GM23248 (cell line): Measurements from ENCODE around the gene SUPT3H. TPM values are rescaled to one million over a fixed set of nuclear protein-coding genes. Genes with fewer than 3 reads are reported as not detected.
A peak's percentile ranks its signal among the peaks of the same experiment; 100 is the strongest.

Experiments
- DNase-seq: peaks from one replicate; pipeline ENCODE4 v3.0.0-alpha.2; 2015
- H2AFZ ChIP-seq: fragments of 200-600 bp; sonication (generic); 2 replicates; pipeline ENCODE4 v1.6.1; 2016; ENCODE audit warnings: antibody characterized with exemption
- H3F3A ChIP-seq: fragments of 200-600 bp; sonication (generic); 2 replicates; pipeline ENCODE4 v1.6.1; 2016; ENCODE audit warnings: mild to moderate bottlenecking, antibody characterized with exemption, mixed run types; ENCODE audit not compliant: insufficient read depth
- H3K27ac ChIP-seq: fragments of 200-600 bp; sonication (generic); 2 replicates; pipeline ENCODE4 v1.5.1; 2016; ENCODE audit warnings: mild to moderate bottlenecking
- H3K27me3 ChIP-seq: fragments of 200-600 bp; sonication (generic); replicated peaks from 2 replicates; pipeline ENCODE4 v1.6.1; 2016; ENCODE audit warnings: mild to moderate bottlenecking; ENCODE audit not compliant: insufficient read depth
- H3K36me3 ChIP-seq: fragments of 200-600 bp; sonication (generic); 2 replicates; pipeline ENCODE4 v1.6.1; 2016; ENCODE audit warnings: low read depth, mild to moderate bottlenecking
- H3K4me1 ChIP-seq: fragments of 200-600 bp; sonication (generic); 2 replicates; pipeline ENCODE4 v1.6.1; 2016; ENCODE audit warnings: mild to moderate bottlenecking; ENCODE audit not compliant: insufficient read depth
- H3K4me2 ChIP-seq: fragments of 200-600 bp; sonication (generic); one replicate; pipeline ENCODE4 v1.6.1; 2016; ENCODE audit warnings: mild to moderate bottlenecking; ENCODE audit not compliant: unreplicated experiment
- H3K4me3 ChIP-seq: fragments of 200-600 bp; sonication (generic); 2 replicates; pipeline ENCODE4 v1.5.1; 2016; ENCODE audit warnings: mild to moderate bottlenecking
- H3K79me2 ChIP-seq: fragments of 200-600 bp; sonication (generic); 2 replicates; pipeline ENCODE4 v1.6.1; 2016; ENCODE audit warnings: mild to moderate bottlenecking; ENCODE audit not compliant: insufficient read depth
- H3K9ac ChIP-seq: fragments of 200-600 bp; sonication (generic); 2 replicates; pipeline ENCODE4 v1.6.1; 2016; ENCODE audit warnings: mild to moderate bottlenecking
- H3K9me2 ChIP-seq: fragments of 200-600 bp; sonication (generic); 2 replicates; pipeline ENCODE4 v1.6.1; 2016; ENCODE audit warnings: mixed run types, mild to moderate bottlenecking, moderate library complexity; ENCODE audit not compliant: insufficient read depth
- H3K9me3 ChIP-seq: fragments of 200-600 bp; sonication (generic); one replicate; pipeline ENCODE4 v1.6.1; 2017; ENCODE audit warnings: low read depth
- H4K20me1 ChIP-seq: fragments of 200-600 bp; sonication (generic); 2 replicates; pipeline ENCODE4 v1.6.0; 2016; ENCODE audit not compliant: insufficient read depth
- EZH2 ChIP-seq: fragments of 200-600 bp; sonication (generic); IDR thresholded peaks from 2 replicates; pipeline ENCODE4 v1.6.1; 2018; ENCODE audit warnings: antibody characterized with exemption, mild to moderate bottlenecking; ENCODE audit not compliant: insufficient read depth, poor library complexity, severe bottlenecking
- EZH2phosphoT487 ChIP-seq: fragments of 200-600 bp; sonication (generic); IDR thresholded peaks from 2 replicates; pipeline ENCODE4 v1.6.1; 2018; ENCODE audit warnings: antibody characterized with exemption, moderate library complexity, mild to moderate bottlenecking, low read depth; ENCODE audit not compliant: insufficient read depth
- WGBS, 2 experiments: methylation state at CpG; one replicate each; pipeline ENCODE4 v1.1.6; 2015 to 2017; ENCODE audit warnings: low lambda C conversion rate in 2 of 2, low coverage in 1 of 2; ENCODE audit errors: missing lambda C conversion rate in 2 of 2; 5-methylcytosine and 5-hydroxymethylcytosine counted together
- in situ Hi-C: fragments of 300-500 bp; cut with MboI; formaldehyde crosslinking; loops from 2 replicates; pipeline ENCODE4 v1.15.0; 2020
- polyA plus RNA-seq: library from polyadenylated mRNA; unstranded; fragments of >200 nt; fragmentation: Nextera tagmentation; extraction: Ambion mirVana; gene quantifications from 2 replicates; pipeline ENCODE4 v1.2.1, GENCODE V29; 2016
- total RNA-seq: library from RNA; depleted of rRNA; stranded (reverse); fragments of >200 nt; shearing (Covaris generic); gene quantifications from 2 replicates; pipeline ENCODE4 v1.2.3, GENCODE V29; 2014

The SUPT3H gene
- total and polyA plus RNA-seq, 2 experiments from 2014 or later: 9.3 to 12.4 TPM

DNA sequence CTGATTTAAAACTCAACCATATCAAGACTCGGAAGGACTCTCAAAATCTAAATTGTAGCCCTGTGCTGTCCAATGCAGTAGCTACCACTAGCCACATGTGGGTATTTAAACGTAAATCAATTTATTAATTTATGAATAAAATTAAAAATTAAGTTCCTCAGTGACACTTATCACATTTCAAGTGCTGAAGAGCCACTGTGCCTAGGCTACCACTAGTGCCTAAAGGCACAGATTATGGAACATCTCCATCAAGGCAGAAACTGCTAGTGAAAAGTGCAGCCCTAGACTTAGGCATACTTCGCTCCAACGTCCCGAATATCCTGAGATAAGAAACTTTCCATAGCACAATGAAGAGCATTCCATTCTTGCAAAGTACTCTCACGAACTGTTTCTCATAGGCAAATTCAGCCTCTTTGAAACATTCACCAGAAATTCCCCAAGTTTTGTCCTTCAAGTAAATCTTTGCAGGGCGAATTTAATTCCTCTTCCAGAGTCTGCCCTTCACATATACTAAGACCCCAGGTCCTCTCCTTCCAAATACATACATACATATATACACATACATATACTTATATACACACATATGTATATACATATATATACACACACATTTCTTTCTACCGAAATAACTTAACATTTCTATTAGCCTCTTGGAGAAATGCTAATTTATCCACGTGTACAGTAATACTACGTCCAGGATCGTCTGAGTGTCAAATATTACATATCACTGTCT lies 1.3 kb downstream of the SUPT3H start:
- Histone ChIP-seq H3F3A (peaks cover 5% of the 10 kb centered on the region; the same call in 1 of the 2 replicates), H3K4me1 (peaks cover 22% of the 10 kb centered on the region), H3K4me3 (peak overlapping the region; percentile 86), H3K9me2 (no peaks in the 10 kb centered on the region), H3K27ac (peak overlapping the region; percentile 91), H3K4me2 (peak overlapping the region; percentile 88), H4K20me1 (no peaks in the 10 kb centered on the region), H2AFZ (peak overlapping the region; percentile 87), H3K36me3 (no peaks in the 10 kb centered on the region), H3K9me3 (no peaks in the 10 kb centered on the region), H3K27me3 (no peaks in the 10 kb centered on the region), H3K79me2 (peaks cover 44% of the 10 kb centered on the region), H3K9ac (peak overlapping the region; percentile 94)
- DNase-seq: peak; percentile 74
- WGBS, 2 experiments: 17 to 19% methylated on average over 11 of the region's 11 CpGs
- TF ChIP-seq EZH2 (no peak), EZH2phosphoT487 (no peak)
- in situ Hi-C loops: no loop called here

DNA sequence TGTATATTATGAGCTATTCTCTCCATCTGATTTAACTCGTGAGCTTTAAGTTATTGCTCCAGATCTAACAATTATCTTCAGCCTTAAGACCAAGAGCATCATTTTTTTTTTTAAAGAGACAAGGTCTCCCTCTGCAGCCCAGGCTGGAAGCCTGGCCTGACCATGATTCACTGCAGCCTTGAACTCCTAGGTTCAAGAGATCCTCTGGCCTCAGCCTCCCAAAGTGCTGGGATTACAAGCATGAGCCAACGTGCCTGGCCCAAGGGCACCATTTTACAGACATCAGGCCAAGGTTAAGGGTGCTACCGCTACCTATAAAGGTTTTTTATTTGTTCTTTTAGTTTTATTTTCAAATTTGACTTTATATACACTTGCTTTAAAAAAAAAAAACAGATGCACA lies 2.3 kb downstream of the SUPT3H start:
- in situ Hi-C loops: no loop called here
- no peak overlapping the region for H3K4me3 ChIP-seq
- H3F3A ChIP-seq: peaks cover 5% of the 10 kb centered on the region; the same call in 1 of the 2 replicates
- H3K9me3 ChIP-seq: no peaks in the 10 kb centered on the region
- TF ChIP-seq EZH2phosphoT487 (no peak), EZH2 (no peak)
- H3K9ac ChIP-seq: no peak overlapping the region
- no peaks in the 10 kb centered on the region for H3K9me2 ChIP-seq
- H3K36me3 ChIP-seq: no peaks in the 10 kb centered on the region
- H3K79me2 ChIP-seq: peaks cover 44% of the 10 kb centered on the region
- H3K27me3 ChIP-seq: no peaks in the 10 kb centered on the region
- peaks cover 22% of the 10 kb centered on the region for H3K4me1 ChIP-seq
- H2AFZ ChIP-seq: no peak overlapping the region
- peak; percentile 16 for DNase-seq
- WGBS, 2 experiments: 81 to 83% methylated on average over 3 of the region's 3 CpGs
- no peak overlapping the region for H3K4me2 ChIP-seq
- H4K20me1 ChIP-seq: no peaks in the 10 kb centered on the region
- no peak overlapping the region for H3K27ac ChIP-seq

DNA sequence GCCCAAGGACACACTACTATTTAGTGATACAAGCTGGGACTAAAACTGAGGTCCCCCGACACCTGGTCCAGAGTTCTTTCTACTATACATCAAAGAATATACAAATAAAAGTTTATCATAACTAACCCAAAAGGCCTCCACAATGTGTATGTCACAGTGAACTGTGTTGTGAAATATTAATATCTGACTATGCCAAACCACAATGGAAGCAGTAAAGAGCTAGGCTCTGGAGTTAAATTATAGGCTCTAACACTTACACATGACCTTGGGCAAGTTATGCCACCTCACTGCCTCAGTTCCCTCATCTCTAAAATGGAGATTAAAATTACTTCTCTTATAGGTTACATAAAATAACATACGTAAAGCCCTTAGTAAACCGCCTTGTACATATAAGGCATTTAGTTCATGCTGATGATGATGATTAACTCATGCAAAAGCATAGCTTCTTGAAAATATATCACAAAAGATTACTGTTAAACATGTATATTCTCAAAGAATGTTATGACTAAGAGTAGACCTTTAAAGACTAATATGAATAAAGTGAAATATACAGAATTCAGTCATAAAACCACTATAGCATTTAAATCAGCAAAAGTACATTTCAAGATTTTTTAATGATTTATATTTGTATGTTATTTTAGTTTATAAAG lies 5.7 kb downstream of the SUPT3H start:
- Histone ChIP-seq H3K9me2 (no peaks in the 10 kb centered on the region), H3K4me1 (peaks cover 13% of the 10 kb centered on the region; the same call in 1 of the 2 replicates), H4K20me1 (no peaks in the 10 kb centered on the region), H3K36me3 (no peaks in the 10 kb centered on the region), H3K79me2 (peaks cover 33% of the 10 kb centered on the region), H3F3A (peaks cover 4% of the 10 kb centered on the region; the same call in 1 of the 2 replicates), H3K4me3 (no peak overlapping the region), H2AFZ (no peak overlapping the region), H3K4me2 (no peak overlapping the region), H3K27me3 (no peaks in the 10 kb centered on the region), H3K9ac (no peak overlapping the region), H3K27ac (no peak overlapping the region), H3K9me3 (no peaks in the 10 kb centered on the region)
- WGBS, 2 experiments: 95 to 99% methylated on average over 3 of the region's 3 CpGs
- peak; percentile 14 for DNase-seq
- in situ Hi-C loops: no loop called here
- no peak for TF ChIP-seq EZH2

DNA sequence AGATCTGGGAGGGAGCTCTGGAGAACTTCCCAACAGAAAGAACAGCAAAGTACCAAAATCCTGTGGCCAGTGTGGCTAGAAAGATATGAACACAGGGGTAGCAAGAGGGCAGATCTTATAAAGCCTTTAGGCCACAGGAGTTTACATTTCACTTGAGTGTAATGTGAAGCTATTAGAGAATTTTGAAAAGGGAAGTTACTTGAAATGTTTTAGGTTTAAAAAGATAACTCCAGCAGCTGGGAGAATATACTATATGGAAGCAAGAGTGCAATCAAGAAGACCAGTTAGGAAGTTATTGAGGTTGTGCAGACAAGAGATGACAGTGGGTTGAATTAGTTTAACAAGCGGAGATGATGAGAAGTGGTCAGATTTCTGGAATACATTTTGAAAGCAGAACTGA lies 7.9 kb downstream of the SUPT3H start:
- no peak for DNase-seq
- Histone ChIP-seq H3K9me2 (no peaks in the 10 kb centered on the region), H3K9ac (no peak overlapping the region), H3K4me1 (no peaks in the 10 kb centered on the region), H3K4me3 (no peak overlapping the region), H3K79me2 (peaks cover 21% of the 10 kb centered on the region), H3K36me3 (no peaks in the 10 kb centered on the region), H4K20me1 (no peaks in the 10 kb centered on the region), H3K4me2 (no peak overlapping the region), H3K9me3 (no peaks in the 10 kb centered on the region), H3K27me3 (no peaks in the 10 kb centered on the region), H3F3A (no peaks in the 10 kb centered on the region), H2AFZ (no peak overlapping the region), H3K27ac (no peak overlapping the region)
- TF ChIP-seq EZH2 (no peak), EZH2phosphoT487 (no peak)
- in situ Hi-C loops: no loop called here
- 88 to 100% methylated on average over 1 of the region's 1 CpG for WGBS, 2 experiments
